Measurements from ENCODE around the gene NUP160. TPM values are rescaled to one million over a fixed set of nuclear protein-coding genes. Genes with fewer than 3 reads are reported as not detected.
A peak's percentile ranks its signal among the peaks of the same experiment; 100 is the strongest.

NUP160 gene
- total RNA-seq, 1 donor from 2014 or later, result 40.8 TPM

- no peak overlapping the region for H3K27ac ChIP-seq
- H3K4me1 ChIP-seq, result no peaks in the 10 kb centered on the region
- H3K27me3 ChIP-seq, result no peaks in the 10 kb centered on the region
- H3K36me3 ChIP-seq, result no peaks in the 10 kb centered on the region
- no peaks in the 10 kb centered on the region for H3K9me3 ChIP-seq
- TF ChIP-seq POLR2A (IDR thresholded peaks at IDR 0.05), result no peak
- TF ChIP-seq POLR2AphosphoS5 (IDR thresholded peaks at IDR 0.05; ENCODE audit: insufficient read depth in 1 of 2, low read depth in 1 of 2), result peak in 1 of 2 donors; percentile 60
- intact Hi-C loops (cut with DNase I), result no loop called here
- no peak overlapping the region for H3K4me3 ChIP-seq
- no peak for DNase-seq (ENCODE audit: extremely low spot score in 2 of 2)
Observed at GRCh38 chr11:47857892-47858543, 9.9 kb upstream of the NUP160 start.

- H3K4me3 ChIP-seq, result no peak overlapping the region
- H3K36me3 ChIP-seq, result no peaks in the 10 kb centered on the region
- TF ChIP-seq CTCF (IDR thresholded peaks at IDR 0.05), result no peak
- no peaks in the 10 kb centered on the region for H3K4me1 ChIP-seq
- intact Hi-C loops (cut with DNase I), result no loop called here
- no peak for DNase-seq (ENCODE audit: extremely low spot score in 2 of 2)
- no peak overlapping the region for H3K27ac ChIP-seq
- no peaks in the 10 kb centered on the region for H3K27me3 ChIP-seq
- no peaks in the 10 kb centered on the region for H3K9me3 ChIP-seq
Observed at GRCh38 chr11:47857485-47857884, 9.3 kb upstream of the NUP160 start.

GRCh38 chr11:47856186-47856585, 8.0 kb upstream of the NUP160 start:
- no peaks in the 10 kb centered on the region for H3K36me3 ChIP-seq

GRCh38 chr11:47854667-47855066, 6.5 kb upstream of the NUP160 start:
- intact Hi-C loops (cut with DNase I), result no loop called here
- Histone ChIP-seq H3K27ac (no peak overlapping the region), H3K9me3 (no peaks in the 10 kb centered on the region), H3K36me3 (no peaks in the 10 kb centered on the region), H3K27me3 (no peaks in the 10 kb centered on the region), H3K4me1 (no peaks in the 10 kb centered on the region), H3K4me3 (no peak overlapping the region)
- TF ChIP-seq POLR2AphosphoS5 (IDR thresholded peaks at IDR 0.05; ENCODE audit: insufficient read depth in 1 of 2, low read depth in 1 of 2) (no peak), CTCF (IDR thresholded peaks at IDR 0.05) (no peak), POLR2A (IDR thresholded peaks at IDR 0.05) (no peak)
- no peak for DNase-seq (ENCODE audit: extremely low spot score in 2 of 2)

More at GRCh38 chr11:47856186-47856585, 8.0 kb upstream of the NUP160 start:
- intact Hi-C loops (cut with DNase I), result no loop called here
- no peak for DNase-seq (ENCODE audit: extremely low spot score in 2 of 2)
- Histone ChIP-seq H3K4me3 (no peak overlapping the region), H3K4me1 (no peaks in the 10 kb centered on the region), H3K27ac (no peak overlapping the region), H3K27me3 (no peaks in the 10 kb centered on the region), H3K9me3 (no peaks in the 10 kb centered on the region)
- TF ChIP-seq POLR2A (IDR thresholded peaks at IDR 0.05) (no peak), CTCF (IDR thresholded peaks at IDR 0.05) (no peak), POLR2AphosphoS5 (IDR thresholded peaks at IDR 0.05; ENCODE audit: insufficient read depth in 1 of 2, low read depth in 1 of 2) (no peak)

- no peaks in the 10 kb centered on the region for H3K27me3 ChIP-seq
- TF ChIP-seq POLR2A (IDR thresholded peaks at IDR 0.05), result no peak
- no peak for TF ChIP-seq CTCF (IDR thresholded peaks at IDR 0.05)
- TF ChIP-seq POLR2AphosphoS5 (IDR thresholded peaks at IDR 0.05; ENCODE audit: insufficient read depth in 1 of 2, low read depth in 1 of 2), result no peak
- no peak overlapping the region for H3K4me3 ChIP-seq
- peaks cover 7% of the 10 kb centered on the region for H3K4me1 ChIP-seq
- intact Hi-C loops (cut with DNase I), result no loop called here
- no peaks in the 10 kb centered on the region for H3K36me3 ChIP-seq
- DNase-seq (ENCODE audit: extremely low spot score in 2 of 2), result no peak
- H3K27ac ChIP-seq, result no peak overlapping the region
- H3K9me3 ChIP-seq, result no peaks in the 10 kb centered on the region
Observed at GRCh38 chr11:47852053-47852452, 3.9 kb upstream of the NUP160 start.

Measured in vagina (tissue), 2 donors.